Psoas muscle (tissue), 8 donors: ENCODE data around the gene GALNT13. TPM values are rescaled to one million over a fixed set of nuclear protein-coding genes. Genes with fewer than 3 reads are reported as not detected.

ENCODE experiments used
- ATAC-seq, 4 donors: fragments of 200-7000 bp; cut with Tn5 transposase; one replicate each; pipeline ENCODE4 v1.9.1; 2020; ENCODE audit warnings: moderate library complexity in 3 of 4, mild to moderate bottlenecking in 2 of 4
- DNase-seq, 2 donors: peaks; one replicate each; pipeline ENCODE4 v3.0.0-alpha.2; 2020
- H3K27ac ChIP-seq: fragments of 200-600 bp; one replicate; pipeline ENCODE4 v1.8.0; 2022
- H3K27me3 ChIP-seq, 3 donors: fragments of 200-600 bp in 1 of 3; one replicate each; pipeline versions ENCODE4 v1.6.1 to v1.8.0; 2013 to 2022; ENCODE audit warnings: low read length in 2 of 3, mild to moderate bottlenecking in 2 of 3, moderate library complexity in 1 of 3; ENCODE audit not compliant: insufficient read depth in 3 of 3
- H3K36me3 ChIP-seq, 2 donors: fragments of 200-600 bp in 1 of 2; one replicate each; pipeline versions ENCODE4 v1.6.1 to v1.8.0; 2013 to 2022; ENCODE audit warnings: low read depth in 1 of 2, mild to moderate bottlenecking in 1 of 2, moderate library complexity in 1 of 2; ENCODE audit not compliant: insufficient read depth in 1 of 2
- H3K4me1 ChIP-seq: fragments of 200-600 bp; one replicate; pipeline ENCODE4 v1.8.0; 2022
- H3K4me3 ChIP-seq: fragments of 200-600 bp; one replicate; pipeline ENCODE4 v1.8.0; 2022; ENCODE audit warnings: mild to moderate bottlenecking
- H3K9me3 ChIP-seq: fragments of 200-600 bp; one replicate; pipeline ENCODE4 v1.8.0; 2022
- WGBS, 3 donors: extraction: QIAGEN DNeasy Blood & Tissue Kit; methylation state at CpG; one replicate each; pipeline versions ENCODE4 v1.1.6 to v1.1.7; 2013; 5-methylcytosine and 5-hydroxymethylcytosine counted together
- intact Hi-C, 2 donors: fragments of 100-400 bp; cut with DNase I; formaldehyde crosslinking; loops; one replicate each; pipeline versions ENCODE4 v1.11.0 to v1.14.2; 2022
- polyA plus RNA-seq, 3 donors: library from polyadenylated mRNA; stranded (reverse); fragments of 200-250 nt; gene quantifications; one replicate each; pipeline ENCODE4 v1.2.3, GENCODE V29; 2013
- total RNA-seq, 4 donors: library from RNA; stranded (reverse); fragmentation: NEBNext Ultra II Directional in 2 of 4; extraction: Animal tissue kit (Norgen Biotek cat#: 25700) in 2 of 4; gene quantifications; one replicate each; pipeline versions ENCODE4 v1.2.1 to v1.2.4, GENCODE V29; 2021 to 2023
- TF ChIP-seq, protein P1 (sequence below): fragments of 200-600 bp; IDR thresholded peaks from one replicate; pipeline ENCODE4 v1.8.0; 2022; ENCODE audit warnings: antibody characterized with exemption
- donor health status: healthy with polysubstance abuse.
- donor health status: DM: no; HTN: no; CAD: no; lungs with moderate emphysema.
- donor health status: Bipolar disorder and iron deficiency.
- donor health status: healthy.
- donor health status: DM: yes; HTN: yes; CAD: no.
- donor health status: DM: no; HTN: no; CAD: no.
- donor health status: DM: no; HTN: no; CAD: no.
- donor health status: DM: yes; HTN: yes; CAD: no.

Gene GALNT13
- total and polyA plus RNA-seq, 7 donors: 0.06 TPM; not detected in 6

- H3K27ac ChIP-seq: no peak overlapping the region
- no peaks in the 10 kb centered on the region for H3K4me1 ChIP-seq
- ATAC-seq (no peak), DNase-seq (no peak)
- H3K36me3 ChIP-seq: no peaks in the 10 kb centered on the region
- no peaks in the 10 kb centered on the region for H3K27me3 ChIP-seq
- H3K9me3 ChIP-seq: no peaks in the 10 kb centered on the region
- TF ChIP-seq, protein P1, sequence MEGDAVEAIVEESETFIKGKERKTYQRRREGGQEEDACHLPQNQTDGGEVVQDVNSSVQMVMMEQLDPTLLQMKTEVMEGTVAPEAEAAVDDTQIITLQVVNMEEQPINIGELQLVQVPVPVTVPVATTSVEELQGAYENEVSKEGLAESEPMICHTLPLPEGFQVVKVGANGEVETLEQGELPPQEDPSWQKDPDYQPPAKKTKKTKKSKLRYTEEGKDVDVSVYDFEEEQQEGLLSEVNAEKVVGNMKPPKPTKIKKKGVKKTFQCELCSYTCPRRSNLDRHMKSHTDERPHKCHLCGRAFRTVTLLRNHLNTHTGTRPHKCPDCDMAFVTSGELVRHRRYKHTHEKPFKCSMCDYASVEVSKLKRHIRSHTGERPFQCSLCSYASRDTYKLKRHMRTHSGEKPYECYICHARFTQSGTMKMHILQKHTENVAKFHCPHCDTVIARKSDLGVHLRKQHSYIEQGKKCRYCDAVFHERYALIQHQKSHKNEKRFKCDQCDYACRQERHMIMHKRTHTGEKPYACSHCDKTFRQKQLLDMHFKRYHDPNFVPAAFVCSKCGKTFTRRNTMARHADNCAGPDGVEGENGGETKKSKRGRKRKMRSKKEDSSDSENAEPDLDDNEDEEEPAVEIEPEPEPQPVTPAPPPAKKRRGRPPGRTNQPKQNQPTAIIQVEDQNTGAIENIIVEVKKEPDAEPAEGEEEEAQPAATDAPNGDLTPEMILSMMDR: no peak
- intact Hi-C loops: no loop called here
- H3K4me3 ChIP-seq: no peak overlapping the region
These were observed 15.1 kb downstream of the GALNT13 start for GRCh38 chr2:153886833-153887232.

- 0 to 14% (median 10%) methylated on average over 1 of the region's 1 CpG for WGBS, 3 donors
- intact Hi-C loops: no loop called here
- Histone ChIP-seq H3K27me3 (no peaks in the 10 kb centered on the region), H3K27ac (no peak overlapping the region), H3K36me3 (no peaks in the 10 kb centered on the region), H3K4me1 (no peaks in the 10 kb centered on the region), H3K9me3 (no peaks in the 10 kb centered on the region), H3K4me3 (no peak overlapping the region)
- TF ChIP-seq, protein P1: no peak
- DNase-seq: no peak
- no peak for ATAC-seq
These were observed 18.9 kb downstream of the GALNT13 start for GRCh38 chr2:153890576-153890975.

- intact Hi-C loops: no loop called here
These were observed 19.3 kb downstream of the GALNT13 start for GRCh38 chr2:153891051-153891450.

GRCh38 chr2:153912798-153913396, 41.2 kb downstream of the GALNT13 start:
- no peaks in the 10 kb centered on the region for H3K4me1 ChIP-seq
- no peaks in the 10 kb centered on the region for H3K36me3 ChIP-seq
- no peaks in the 10 kb centered on the region for H3K9me3 ChIP-seq
- intact Hi-C loops: no loop called here
- 75 to 87% (median 80%) methylated on average over 3 of the region's 3 CpGs for WGBS, 3 donors
- ATAC-seq (no peak), DNase-seq (peak in 1 of 2 donors; percentile 19)
- H3K4me3 ChIP-seq: no peak overlapping the region
- H3K27me3 ChIP-seq: no peaks in the 10 kb centered on the region
- TF ChIP-seq, protein P1: no peak
- no peak overlapping the region for H3K27ac ChIP-seq

More at GRCh38 chr2:153891051-153891450, 19.3 kb downstream of the GALNT13 start:
- no peaks in the 10 kb centered on the region for H3K36me3 ChIP-seq
- H3K9me3 ChIP-seq: no peaks in the 10 kb centered on the region
- TF ChIP-seq, protein P1: no peak
- ATAC-seq (no peak), DNase-seq (no peak)
- no peaks in the 10 kb centered on the region for H3K27me3 ChIP-seq
- no peak overlapping the region for H3K4me3 ChIP-seq
- H3K27ac ChIP-seq: no peak overlapping the region
- H3K4me1 ChIP-seq: no peaks in the 10 kb centered on the region

DNA sequence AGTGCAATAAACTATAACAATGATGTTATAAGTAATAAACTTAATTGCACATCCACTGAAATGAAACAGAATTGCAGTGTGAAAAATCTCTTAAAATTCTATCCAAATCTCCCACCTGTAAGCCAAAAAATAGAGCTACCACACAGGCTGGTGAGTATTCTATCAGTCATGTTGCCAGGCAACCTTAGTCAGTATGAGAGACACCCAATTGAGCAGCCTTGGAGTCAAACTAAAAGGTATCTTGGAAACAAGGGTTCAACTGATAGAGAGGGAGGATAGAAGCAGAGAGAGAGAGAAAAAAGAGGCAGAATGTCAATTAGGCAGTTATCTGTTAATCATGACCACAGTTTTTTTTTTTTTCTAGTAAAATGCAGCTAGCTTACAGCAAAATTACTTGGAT, 45.8 kb downstream of the GALNT13 start:
- Histone ChIP-seq H3K9me3 (no peaks in the 10 kb centered on the region), H3K4me1 (no peaks in the 10 kb centered on the region), H3K27me3 (no peaks in the 10 kb centered on the region), H3K36me3 (no peaks in the 10 kb centered on the region), H3K4me3 (no peak overlapping the region), H3K27ac (no peak overlapping the region)
- TF ChIP-seq, protein P1: no peak
- ATAC-seq (no peak), DNase-seq (no peak)
- intact Hi-C loops: no loop called here
